ENCODE measurements around the gene PDE2A.

GRCh38 chr11:72702096-72702495 lies 27.9 kb upstream of the PDE2A start:
- TF ChIP-seq EZH2 (IDR thresholded peaks at IDR 0.05; ENCODE audit: borderline replicate concordance, insufficient read depth, low read depth, low read length, poor library complexity, severe bottlenecking) (no peak), CTCF (IDR thresholded peaks at IDR 0.05) (no peak)

Measured in B cell (primary cell).